Suppressor macrophage treated with lipopolysaccharide for 1 hour (primary cell): ENCODE measurements around the gene AP3M1.

Experiments
- DNase-seq, 3 donors: peaks; one replicate each; pipeline ENCODE4 v3.0.0-alpha.2; 2020 to 2022

Gene AP3M1

DNA sequence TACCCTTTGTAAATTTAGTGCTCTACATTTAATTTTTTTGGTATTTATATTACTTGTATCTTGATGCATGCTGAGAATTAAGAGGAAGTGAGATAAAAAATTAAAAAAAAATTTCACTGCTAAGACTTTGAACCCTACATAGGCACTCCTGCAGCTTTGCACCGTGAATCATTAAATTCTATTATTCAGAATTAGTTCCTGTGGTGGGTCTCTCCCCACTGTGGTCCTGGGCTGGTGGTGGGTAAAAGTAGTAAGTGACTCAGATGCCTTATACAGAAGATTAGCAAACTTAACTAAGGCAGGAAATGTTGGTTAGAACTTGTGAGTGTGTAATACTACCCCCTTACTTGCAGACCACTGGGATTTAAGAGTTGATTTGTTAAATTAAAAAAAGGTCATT, 72.6 kb downstream of the AP3M1 start:
- peak; percentile 22 to 58 (median 47) for DNase-seq

DNA sequence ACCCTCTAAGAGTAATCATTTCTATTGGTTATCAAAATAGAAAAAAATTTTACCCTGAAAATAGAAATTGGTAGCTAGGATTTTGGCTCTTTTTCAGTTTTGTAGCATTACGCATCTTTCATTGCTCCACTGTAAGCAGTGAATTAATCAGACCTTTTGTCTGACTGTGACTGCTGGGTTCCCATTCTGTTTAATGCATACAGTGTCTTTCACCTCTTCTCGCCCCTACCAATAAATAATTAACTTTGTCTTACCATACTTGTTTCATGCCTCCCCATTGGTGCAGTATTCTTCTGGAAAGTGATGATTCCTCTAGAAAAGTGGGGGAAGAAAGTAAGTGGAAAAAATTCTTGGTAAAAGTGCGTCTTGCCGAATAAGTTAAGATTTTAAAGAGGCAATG, 73.2 kb downstream of the AP3M1 start:
- DNase-seq: no peak

DNA sequence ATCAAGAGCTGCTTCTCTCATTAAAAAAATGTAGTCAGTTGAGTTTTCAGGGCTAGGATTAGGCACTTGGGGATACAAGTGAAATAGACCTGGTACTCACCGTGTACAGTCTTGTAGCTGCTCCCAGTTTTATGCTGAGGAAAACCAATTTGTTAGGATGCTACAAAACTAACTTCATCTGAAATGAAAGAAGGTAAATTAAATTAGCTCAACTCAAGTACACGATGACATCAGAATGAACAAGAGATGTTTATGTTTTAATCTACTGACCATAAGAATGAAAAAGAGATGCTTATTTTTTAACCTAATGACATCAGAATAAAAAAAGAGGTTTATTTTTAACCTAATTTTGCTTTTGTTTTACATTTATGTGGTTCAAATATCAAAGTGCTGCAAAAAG, 73.7 kb downstream of the AP3M1 start:
- DNase-seq: no peak

DNA sequence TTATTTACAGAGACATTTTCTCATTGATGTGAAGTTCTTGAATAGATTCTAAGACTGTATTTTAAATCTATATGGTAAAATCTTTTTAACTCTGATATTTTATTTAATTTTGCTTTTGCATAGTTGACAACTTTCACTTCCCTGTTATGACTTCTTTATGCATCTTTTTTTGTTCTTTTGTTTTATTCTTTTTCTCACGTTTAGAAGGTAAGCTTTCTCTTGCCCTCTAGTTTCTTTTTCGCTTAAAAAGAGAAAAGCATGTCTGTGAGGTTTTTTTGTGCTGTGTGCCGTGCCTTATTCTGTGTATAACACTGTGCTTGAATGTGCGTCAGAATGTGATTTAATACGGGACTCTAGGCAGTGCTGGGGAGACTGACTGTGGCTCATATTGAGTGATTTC, 74.7 kb downstream of the AP3M1 start:
- no peak for DNase-seq

DNA sequence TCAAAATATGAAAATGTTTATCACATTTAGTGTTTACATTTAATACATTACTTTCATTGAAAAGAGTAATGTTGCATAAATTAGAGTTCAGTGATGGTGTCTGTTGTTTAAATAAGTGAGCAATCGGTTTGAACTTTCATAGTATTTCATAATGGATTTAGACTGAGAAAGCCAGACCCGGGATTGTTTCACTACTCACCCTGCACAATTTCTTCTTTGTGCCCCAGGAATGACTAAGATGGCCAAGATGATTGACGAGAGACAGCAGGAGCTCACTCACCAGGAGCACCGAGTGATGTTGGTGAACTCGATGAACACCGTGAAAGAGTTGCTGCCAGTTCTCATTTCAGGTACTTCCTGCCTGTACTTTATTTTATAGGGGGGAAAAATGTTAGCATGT, 78.1 kb downstream of the AP3M1 start:
- DNase-seq: no peak

DNA sequence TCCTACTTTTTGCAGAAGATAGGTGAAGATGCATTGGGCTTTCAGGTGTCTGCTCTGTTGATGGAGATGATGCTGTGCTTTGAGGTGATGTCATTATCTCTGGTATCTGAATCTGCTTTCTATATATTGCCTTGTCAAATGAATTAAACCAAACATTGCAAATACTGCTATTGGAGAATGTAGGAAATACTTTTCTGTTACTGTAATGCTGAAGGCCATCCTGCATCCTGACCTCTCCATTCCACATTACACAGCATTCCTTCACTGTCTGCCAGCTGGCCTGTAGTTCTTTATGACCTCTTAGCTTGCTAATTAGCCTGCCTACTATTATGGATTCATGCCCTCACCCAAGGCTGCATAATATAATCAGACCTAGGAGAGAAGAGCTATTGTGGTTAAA, 79.5 kb downstream of the AP3M1 start:
- no peak for DNase-seq
